ENCODE measurements around the gene TRPC4AP. TPM values are rescaled to one million over a fixed set of nuclear protein-coding genes. Genes with fewer than 3 reads are reported as not detected.

TRPC4AP gene
- total and polyA plus RNA-seq, 4 donors: 35.8 to 82.2 (median 67.6) TPM

DNA sequence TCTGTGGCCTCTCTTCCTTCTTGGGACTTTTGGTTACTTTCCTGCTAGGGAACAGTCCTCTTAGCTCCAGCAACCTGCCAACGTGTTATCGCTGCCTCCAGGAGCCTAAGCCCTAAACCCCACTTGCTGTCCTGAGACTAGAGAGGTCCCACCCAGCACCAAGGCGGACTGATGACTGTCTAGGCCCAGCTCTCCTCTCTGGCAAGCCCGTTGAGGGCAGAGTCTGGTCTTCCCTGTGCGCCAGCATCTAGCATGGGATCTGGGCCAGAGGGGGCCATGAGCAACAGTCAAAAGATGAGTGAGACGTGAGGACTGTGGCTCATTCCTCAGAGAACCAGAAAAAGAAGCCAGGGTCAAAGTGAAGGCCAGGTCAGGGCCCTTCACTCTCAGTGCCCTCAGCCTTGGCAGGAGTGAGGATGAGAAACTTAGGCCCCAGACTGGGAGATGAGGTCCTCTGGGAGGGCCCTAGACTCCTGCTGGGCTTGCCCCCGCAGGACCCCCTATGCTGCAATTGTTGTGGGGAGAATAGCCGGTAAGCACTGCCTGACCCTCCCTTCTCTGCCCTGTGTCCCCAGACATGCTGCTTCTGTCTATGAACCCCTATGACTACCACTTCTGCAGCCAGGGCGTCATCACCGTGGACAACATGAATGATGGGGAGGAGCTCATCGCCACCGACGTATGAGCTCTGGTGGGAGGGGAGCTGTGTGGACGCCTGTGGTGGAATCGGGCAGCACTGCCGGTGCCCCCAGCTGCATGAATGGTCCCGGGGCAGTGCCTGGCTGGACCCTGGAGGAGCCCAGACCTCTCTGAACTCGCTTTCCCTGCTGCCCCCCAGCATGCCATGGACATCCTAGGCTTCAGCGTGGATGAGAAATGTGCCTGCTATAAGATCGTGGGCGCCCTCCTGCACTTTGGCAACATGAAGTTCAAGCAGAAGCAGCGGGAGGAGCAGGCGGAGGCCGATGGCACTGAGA lies 106.0 kb downstream of the TRPC4AP start:
- Histone ChIP-seq H3K9me3 (ENCODE audit: control insufficient read depth, insufficient read depth, low read length) (no peaks in the 10 kb centered on the region), H3K27ac (ENCODE audit: low read depth, low read length) (no peak overlapping the region), H3K4me3 (ENCODE audit: low read depth, low read length) (no peak overlapping the region), H3K27me3 (ENCODE audit: control insufficient read depth, insufficient read depth, low read length) (peaks cover 5% of the 10 kb centered on the region), H3K36me3 (ENCODE audit: control insufficient read depth, insufficient read depth, low read length) (peaks cover 23% of the 10 kb centered on the region), H3K4me1 (ENCODE audit: control insufficient read depth, insufficient read depth, low read length) (peaks cover 29% of the 10 kb centered on the region)
- DNase-seq (ENCODE audit: low read depth in 4 of 6, low spot score in 6 of 6): no peak
- WGBS (ENCODE audit: insufficient coverage): 77% methylated on average over 22 of the region's 24 CpGs

DNA sequence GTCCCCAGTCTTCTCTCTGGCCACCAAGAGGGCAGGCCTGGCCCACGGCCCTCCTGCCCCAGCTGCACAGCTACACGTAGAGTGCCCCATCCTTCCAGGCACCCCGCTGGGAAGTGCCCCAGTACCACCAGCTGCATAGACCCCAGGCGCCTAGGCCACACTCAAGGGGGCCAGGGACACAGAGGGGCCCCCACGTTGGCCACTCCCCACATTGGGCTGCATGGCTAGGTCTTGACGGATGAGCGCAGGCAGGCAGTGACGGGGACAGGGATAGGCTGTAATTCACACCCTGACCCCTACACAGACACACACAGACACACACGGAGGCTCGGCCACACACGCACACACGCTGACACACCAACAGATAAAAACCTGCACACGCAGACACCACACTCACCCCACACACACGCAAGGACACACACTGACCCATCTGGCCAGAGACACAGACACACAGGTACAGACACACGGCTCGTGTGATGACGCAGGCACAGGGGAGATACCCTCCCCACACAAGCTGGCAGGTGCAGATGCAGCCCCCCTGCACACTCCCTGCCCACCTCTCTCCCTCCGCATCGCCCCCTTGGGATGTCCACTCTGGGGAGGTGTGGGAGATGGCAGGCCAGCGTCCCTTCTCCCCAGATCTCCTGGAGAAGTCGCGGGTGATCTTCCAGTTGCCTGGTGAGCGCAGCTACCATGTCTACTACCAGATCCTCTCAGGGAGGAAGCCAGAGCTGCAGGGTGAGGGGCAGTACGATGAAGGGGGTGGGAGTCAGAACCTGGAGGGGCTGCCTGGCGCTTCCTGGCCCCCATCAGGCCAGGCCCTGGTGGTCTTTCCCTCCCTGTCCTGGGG lies 106.9 kb downstream of the TRPC4AP start:
- DNase-seq (ENCODE audit: low read depth in 4 of 6, low spot score in 6 of 6): no peak
- H3K4me3 ChIP-seq (ENCODE audit: low read depth, low read length): no peak overlapping the region
- H3K9me3 ChIP-seq (ENCODE audit: control insufficient read depth, insufficient read depth, low read length): no peaks in the 10 kb centered on the region
- no peak overlapping the region for H3K27ac ChIP-seq (ENCODE audit: low read depth, low read length)
- peaks cover 29% of the 10 kb centered on the region for H3K4me1 ChIP-seq (ENCODE audit: control insufficient read depth, insufficient read depth, low read length)
- H3K27me3 ChIP-seq (ENCODE audit: control insufficient read depth, insufficient read depth, low read length): peaks cover 5% of the 10 kb centered on the region
- WGBS (ENCODE audit: insufficient coverage): 76% methylated on average over 18 of the region's 25 CpGs
- H3K36me3 ChIP-seq (ENCODE audit: control insufficient read depth, insufficient read depth, low read length): peaks cover 19% of the 10 kb centered on the region

DNA sequence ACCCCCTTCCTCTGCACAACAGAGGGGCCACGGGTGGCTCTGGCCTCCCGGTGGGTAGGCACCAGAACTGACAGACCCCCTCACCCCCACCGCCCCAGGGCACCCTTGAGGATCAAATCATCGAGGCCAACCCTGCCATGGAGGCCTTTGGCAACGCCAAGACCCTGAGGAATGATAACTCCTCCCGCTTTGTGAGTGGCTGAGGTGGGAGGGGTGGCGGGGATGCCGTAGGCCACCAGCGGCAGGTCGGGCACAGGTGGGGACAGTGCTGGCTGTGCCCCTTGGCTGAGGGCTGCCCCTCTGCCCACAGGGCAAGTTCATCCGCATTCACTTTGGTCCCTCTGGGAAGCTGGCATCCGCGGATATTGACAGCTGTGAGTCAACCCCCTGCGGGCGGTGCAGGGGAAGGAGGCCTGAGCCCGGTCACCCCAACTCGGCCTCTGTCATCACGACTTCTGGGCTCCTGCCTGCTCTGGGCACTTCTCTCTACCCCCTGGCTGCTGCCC lies 107.8 kb downstream of the TRPC4AP start:
- 69% methylated on average over 14 of the region's 18 CpGs for WGBS (ENCODE audit: insufficient coverage)
- peaks cover 29% of the 10 kb centered on the region for H3K4me1 ChIP-seq (ENCODE audit: control insufficient read depth, insufficient read depth, low read length)
- no peaks in the 10 kb centered on the region for H3K9me3 ChIP-seq (ENCODE audit: control insufficient read depth, insufficient read depth, low read length)

DNA sequence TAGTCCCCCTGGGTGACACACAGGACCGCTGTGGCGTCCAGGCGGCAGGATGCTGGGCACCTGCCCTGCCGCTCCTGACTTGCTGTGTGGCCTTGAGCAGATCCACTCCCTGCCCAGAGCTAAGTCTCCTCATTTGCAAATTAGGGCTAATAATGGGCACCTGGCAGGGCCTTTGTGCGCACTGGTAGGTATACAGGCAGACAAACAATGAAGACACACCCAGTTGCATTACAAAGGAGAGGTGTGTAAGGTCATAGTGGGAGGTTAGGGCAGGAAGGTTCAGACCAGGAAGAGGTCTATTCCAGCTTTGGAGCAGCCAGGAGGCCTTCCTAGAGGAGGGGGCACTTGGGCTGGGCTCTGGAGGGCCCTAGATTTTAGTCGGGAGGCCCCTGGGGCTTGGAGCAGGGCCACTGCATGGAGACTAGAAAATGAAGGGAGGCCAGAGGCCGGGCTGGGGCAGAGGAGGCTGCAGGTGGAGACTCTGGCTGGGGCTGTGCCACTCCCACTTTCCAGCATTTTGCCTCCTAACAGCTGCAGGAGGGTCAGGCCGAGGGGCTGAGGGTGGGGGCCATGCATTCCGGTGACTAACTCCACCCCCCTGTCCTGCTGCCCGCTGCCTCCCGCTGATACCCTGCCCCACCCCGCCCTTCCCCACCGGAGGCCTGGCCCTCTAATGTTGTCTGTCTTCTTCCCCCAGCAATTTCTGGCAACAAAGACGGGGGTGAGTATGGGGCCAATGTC lies 108.4 kb downstream of the TRPC4AP start:
- H3K4me1 ChIP-seq (ENCODE audit: control insufficient read depth, insufficient read depth, low read length): peaks cover 29% of the 10 kb centered on the region
- 31% methylated on average over 10 of the region's 14 CpGs for WGBS (ENCODE audit: insufficient coverage)
- H3K4me3 ChIP-seq (ENCODE audit: low read depth, low read length): no peak overlapping the region
- no peak overlapping the region for H3K27ac ChIP-seq (ENCODE audit: low read depth, low read length)
- peaks cover 6% of the 10 kb centered on the region for H3K36me3 ChIP-seq (ENCODE audit: control insufficient read depth, insufficient read depth, low read length)
- DNase-seq (ENCODE audit: low read depth in 4 of 6, low spot score in 6 of 6): no peak
- H3K9me3 ChIP-seq (ENCODE audit: control insufficient read depth, insufficient read depth, low read length): no peaks in the 10 kb centered on the region
- H3K27me3 ChIP-seq (ENCODE audit: control insufficient read depth, insufficient read depth, low read length): peaks cover 5% of the 10 kb centered on the region

More for the DNA sequence above, 107.8 kb downstream of the TRPC4AP start:
- no peak for DNase-seq (ENCODE audit: low read depth in 4 of 6, low spot score in 6 of 6)
- Histone ChIP-seq H3K36me3 (ENCODE audit: control insufficient read depth, insufficient read depth, low read length) (peaks cover 10% of the 10 kb centered on the region), H3K4me3 (ENCODE audit: low read depth, low read length) (no peak overlapping the region), H3K27ac (ENCODE audit: low read depth, low read length) (no peak overlapping the region), H3K27me3 (ENCODE audit: control insufficient read depth, insufficient read depth, low read length) (peaks cover 5% of the 10 kb centered on the region)

DNA sequence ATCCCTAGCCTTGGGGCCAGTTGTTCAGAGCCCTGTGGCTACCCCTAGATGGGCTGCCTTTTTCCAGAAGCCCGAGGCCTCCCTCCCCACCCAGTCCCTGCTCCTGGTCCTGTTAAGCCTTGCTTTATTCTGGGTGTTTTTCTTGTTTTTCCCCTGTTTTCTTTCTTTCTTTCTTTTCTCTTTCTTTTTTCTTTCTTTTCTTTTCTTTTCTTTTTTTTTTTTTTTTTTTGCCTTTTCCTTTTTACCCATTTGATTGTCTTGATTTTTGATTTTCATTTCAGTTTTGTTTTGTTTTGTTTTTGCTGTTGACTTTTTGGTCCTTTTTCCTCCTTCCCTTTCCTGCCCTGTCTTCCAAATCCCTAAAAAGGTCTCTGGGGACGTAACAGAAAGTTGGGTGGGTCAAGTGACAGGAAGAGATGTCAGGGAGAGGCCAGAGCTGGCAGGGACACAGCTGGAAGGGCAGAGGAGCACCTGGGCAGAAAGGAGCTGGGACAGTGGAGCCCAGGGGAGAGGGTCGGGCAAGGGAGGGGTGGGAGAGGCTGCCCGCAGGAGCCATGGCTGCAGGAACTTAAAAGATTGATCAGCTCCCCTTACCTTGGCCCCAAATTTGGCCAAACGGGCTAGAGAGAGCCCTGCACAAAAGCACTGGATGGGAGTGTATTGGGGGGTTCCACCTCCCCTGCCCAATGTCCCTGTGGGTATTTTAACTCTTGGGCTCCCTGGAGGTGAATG lies 109.4 kb downstream of the TRPC4AP start:
- Histone ChIP-seq H3K36me3 (ENCODE audit: control insufficient read depth, insufficient read depth, low read length) (peaks cover 5% of the 10 kb centered on the region), H3K4me1 (ENCODE audit: control insufficient read depth, insufficient read depth, low read length) (peaks cover 29% of the 10 kb centered on the region), H3K4me3 (ENCODE audit: low read depth, low read length) (no peak overlapping the region), H3K27ac (ENCODE audit: low read depth, low read length) (no peak overlapping the region), H3K9me3 (ENCODE audit: control insufficient read depth, insufficient read depth, low read length) (no peaks in the 10 kb centered on the region), H3K27me3 (ENCODE audit: control insufficient read depth, insufficient read depth, low read length) (peaks cover 5% of the 10 kb centered on the region)
- DNase-seq (ENCODE audit: low read depth in 4 of 6, low spot score in 6 of 6): no peak
- WGBS (ENCODE audit: insufficient coverage): 10% methylated on average over 4 of the region's 5 CpGs

DNA sequence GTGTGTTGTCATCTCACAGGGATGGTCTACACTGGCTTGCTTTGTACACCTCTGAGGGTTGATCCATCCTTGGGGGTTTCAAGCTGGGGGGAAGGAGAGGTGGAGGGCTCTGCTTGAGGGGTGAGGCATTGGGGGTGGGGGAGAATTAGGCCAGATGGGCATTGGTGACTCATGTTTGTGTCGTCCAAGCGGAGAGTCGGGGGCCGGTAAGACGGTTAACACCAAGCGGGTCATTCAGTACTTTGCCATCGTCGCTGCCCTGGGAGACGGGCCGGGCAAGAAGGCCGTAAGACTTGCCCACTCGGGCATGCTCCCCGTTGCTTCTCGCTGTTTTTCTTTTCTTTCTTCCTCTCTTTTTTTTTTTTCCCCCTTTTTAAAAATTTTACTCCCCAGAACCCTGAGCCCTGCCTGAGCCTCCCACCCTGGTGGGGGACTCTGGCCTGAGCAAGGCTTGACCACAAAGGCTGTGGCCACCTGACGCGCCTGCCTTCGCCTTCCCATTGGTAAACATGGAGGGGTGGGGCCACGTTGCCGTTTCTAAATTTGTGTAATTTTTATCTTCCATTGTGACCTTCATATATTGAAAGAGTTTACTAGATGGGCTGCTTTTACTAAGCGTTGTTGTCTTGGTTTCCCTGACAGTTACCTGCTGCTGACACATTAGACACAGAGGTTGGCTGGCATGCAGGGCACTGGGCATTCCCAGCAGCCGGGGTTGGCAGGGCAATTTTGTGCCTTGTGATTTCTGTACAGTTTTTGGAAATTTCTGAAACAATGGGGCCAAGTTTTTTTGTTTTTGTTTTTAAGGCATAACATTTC lies 110.1 kb downstream of the TRPC4AP start:
- 85% methylated on average over 13 of the region's 21 CpGs for WGBS (ENCODE audit: insufficient coverage)
- Histone ChIP-seq H3K36me3 (ENCODE audit: control insufficient read depth, insufficient read depth, low read length) (no peaks in the 10 kb centered on the region), H3K4me1 (ENCODE audit: control insufficient read depth, insufficient read depth, low read length) (peaks cover 26% of the 10 kb centered on the region), H3K4me3 (ENCODE audit: low read depth, low read length) (no peak overlapping the region), H3K9me3 (ENCODE audit: control insufficient read depth, insufficient read depth, low read length) (no peaks in the 10 kb centered on the region), H3K27me3 (ENCODE audit: control insufficient read depth, insufficient read depth, low read length) (peaks cover 5% of the 10 kb centered on the region), H3K27ac (ENCODE audit: low read depth, low read length) (no peak overlapping the region)
- DNase-seq (ENCODE audit: low read depth in 4 of 6, low spot score in 6 of 6): no peak

DNA sequence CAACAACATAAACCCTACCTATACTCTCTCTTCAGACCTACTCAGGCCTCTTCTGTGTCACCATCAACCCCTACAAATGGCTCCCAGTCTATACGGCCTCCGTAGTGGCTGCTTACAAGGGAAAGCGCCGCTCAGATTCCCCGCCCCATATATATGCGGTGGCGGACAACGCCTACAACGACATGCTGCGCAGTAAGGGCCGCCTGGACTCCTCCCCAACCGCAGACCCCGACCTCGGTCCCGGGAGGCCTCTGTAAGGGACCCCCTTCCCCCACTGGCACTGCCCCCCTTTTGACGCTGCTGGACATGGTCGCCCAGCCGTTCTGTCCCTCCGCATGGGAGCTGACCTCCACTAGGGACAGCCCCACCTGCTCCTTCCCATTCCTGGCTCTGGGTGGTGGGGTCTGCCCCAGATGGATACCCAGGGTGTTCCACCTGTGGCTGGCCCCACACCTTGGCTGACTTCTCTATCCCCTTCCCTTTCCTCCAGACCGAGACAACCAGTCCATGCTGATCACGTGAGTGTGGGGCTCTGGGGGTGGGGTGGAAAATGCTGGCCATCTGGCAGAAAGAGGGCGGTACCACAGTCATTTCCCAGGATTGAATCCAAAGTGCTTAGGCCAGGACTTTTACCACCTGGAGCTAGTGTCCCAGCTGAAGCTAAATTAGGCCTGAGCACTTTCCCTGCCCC lies 111.9 kb downstream of the TRPC4AP start:
- DNase-seq (ENCODE audit: low read depth in 4 of 6, low spot score in 6 of 6): no peak
- Histone ChIP-seq H3K4me1 (ENCODE audit: control insufficient read depth, insufficient read depth, low read length) (peaks cover 19% of the 10 kb centered on the region), H3K9me3 (ENCODE audit: control insufficient read depth, insufficient read depth, low read length) (no peaks in the 10 kb centered on the region), H3K36me3 (ENCODE audit: control insufficient read depth, insufficient read depth, low read length) (no peaks in the 10 kb centered on the region), H3K27me3 (ENCODE audit: control insufficient read depth, insufficient read depth, low read length) (peaks cover 5% of the 10 kb centered on the region), H3K4me3 (ENCODE audit: low read depth, low read length) (no peak overlapping the region), H3K27ac (ENCODE audit: low read depth, low read length) (no peak overlapping the region)
- 84% methylated on average over 21 of the region's 22 CpGs for WGBS (ENCODE audit: insufficient coverage)

Measured in spinal cord (tissue), 10 donors.